H1 (cell line): ENCODE measurements around the gene FAM43B. TPM values are rescaled to one million over a fixed set of nuclear protein-coding genes. Genes with fewer than 3 reads are reported as not detected.

Experiments
- CTCF ChIA-PET: fragments of 300-600 bp; sonication (Branson Sonifier 250); formaldehyde crosslinking; loops from one replicate; lab custom pipeline; 2021; ENCODE audit not compliant: partially characterized antibody; lab: Charles Lee
- POLR2A ChIA-PET: fragments of 300-600 bp; sonication (Branson Sonifier 250); formaldehyde crosslinking; loops from one replicate; lab custom pipeline; 2021; ENCODE audit warnings: inconsistent platforms; ENCODE audit not compliant: partially characterized antibody; lab: Charles Lee
- DNase-seq, 2 experiments: peaks; one replicate each; pipeline versions ENCODE4 v3.0.0 to v3.0.0-alpha.2; 2010 to 2022; ENCODE audit warnings: low spot score in 2 of 2, low read depth in 1 of 2, mixed read lengths in 1 of 2
- FAIRE-seq: peaks from 2 replicates; lab custom pipeline; 2011; peaks lifted over from hg19 to GRCh38; lab: Jason Lieb, UNC
- H2AFZ ChIP-seq: 2 replicates; pipeline ENCODE4 v1.8.1; 2012; ENCODE audit warnings: low read length, inconsistent platforms
- H2AK5ac ChIP-seq: 2 replicates; pipeline ENCODE4 v1.6.1; 2013; ENCODE audit warnings: low read depth, low read length
- H2BK120ac ChIP-seq: replicated peaks from 2 replicates; pipeline ENCODE3; 2013; ENCODE audit warnings: low read depth, low read length, inconsistent platforms
- H2BK12ac ChIP-seq: 2 replicates; pipeline ENCODE4 v1.6.1; 2013; ENCODE audit warnings: low read depth, low read length
- H2BK15ac ChIP-seq: 2 replicates; pipeline ENCODE4 v1.6.1; 2013; ENCODE audit warnings: low read length
- H2BK20ac ChIP-seq: 2 replicates; pipeline ENCODE4 v1.6.1; 2013; ENCODE audit warnings: low read length
- H2BK5ac ChIP-seq: 2 replicates; pipeline ENCODE4 v1.6.1; 2013; ENCODE audit warnings: low read depth, low read length
- H3K14ac ChIP-seq: 2 replicates; pipeline ENCODE4 v1.6.1; 2013; ENCODE audit warnings: inconsistent platforms; ENCODE audit not compliant: insufficient read length
- H3K18ac ChIP-seq: 2 replicates; pipeline ENCODE4 v1.6.1; 2013; ENCODE audit warnings: low read length; ENCODE audit errors: extremely low read depth
- H3K23ac ChIP-seq: 2 replicates; pipeline ENCODE4 v1.6.1; 2013; ENCODE audit warnings: inconsistent platforms; ENCODE audit not compliant: insufficient read length
- H3K23me2 ChIP-seq: 2 replicates; pipeline ENCODE4 v1.6.1; 2013; ENCODE audit warnings: low read depth, low read length
- H3K27ac ChIP-seq: 2 replicates; pipeline ENCODE4 v1.6.1; 2011; ENCODE audit warnings: low read depth, low read length, inconsistent platforms
- H3K27me3 ChIP-seq, 4 experiments: replicated peaks in 1 of 4; 1 replicate in 1 of 4; 2 replicates in 3 of 4; pipeline versions ENCODE4 v1.6.1 to v1.8.1; 2011 to 2013; ENCODE audit warnings: low read length in 3 of 4, mild to moderate bottlenecking in 3 of 4, inconsistent platforms in 2 of 4, mixed read lengths in 2 of 4, moderate library complexity in 1 of 4; ENCODE audit not compliant: control insufficient read depth in 3 of 4, insufficient read depth in 3 of 4; ENCODE audit errors: extremely low read depth in 1 of 4
- H3K36me3 ChIP-seq, 4 experiments: 2 replicates each; pipeline versions ENCODE4 v1.6.1 to v1.8.1; 2011 to 2013; ENCODE audit warnings: mild to moderate bottlenecking in 4 of 4, low read length in 3 of 4, moderate library complexity in 2 of 4, control low read depth in 1 of 4, inconsistent platforms in 1 of 4; ENCODE audit not compliant: insufficient read depth in 4 of 4, control insufficient read depth in 2 of 4
- H3K4ac ChIP-seq: replicated peaks from 2 replicates; pipeline ENCODE3; 2013; ENCODE audit warnings: low read length, low read depth, mixed read lengths, inconsistent platforms; ENCODE audit not compliant: insufficient read length
- H3K4me1 ChIP-seq, 4 experiments: replicated peaks in 1 of 4; 1 replicate in 1 of 4; 2 replicates in 3 of 4; pipeline versions ENCODE4 v1.6.1 to v1.8.1; 2011 to 2013; ENCODE audit warnings: low read length in 3 of 4, inconsistent platforms in 2 of 4, mixed read lengths in 1 of 4; ENCODE audit not compliant: insufficient read depth in 4 of 4, control insufficient read depth in 3 of 4
- H3K4me2 ChIP-seq, 2 experiments: 2 replicates each; pipeline versions ENCODE4 v1.6.1 to v1.8.1; 2011 to 2013; ENCODE audit warnings: low read depth in 2 of 2, low read length in 2 of 2, control low read depth in 1 of 2, inconsistent platforms in 1 of 2, mild to moderate bottlenecking in 1 of 2; ENCODE audit not compliant: insufficient read depth in 1 of 2
- H3K4me3 ChIP-seq, 4 experiments: fragments of 200-600, 300-600 bp in 1 of 4; sonication (generic), shearing (Covaris generic), sonication (Bioruptor Twin) in 1 of 4; 2 replicates each; pipeline versions ENCODE4 v1.5.1 to v1.8.1; 2011 to 2016; ENCODE audit warnings: low read length in 4 of 4, low read depth in 3 of 4, control low read depth in 2 of 4, inconsistent platforms in 2 of 4, mild to moderate bottlenecking in 2 of 4, mixed read lengths in 1 of 4, moderate library complexity in 1 of 4; ENCODE audit not compliant: insufficient read depth in 2 of 4; ENCODE audit errors: extremely low read depth in 1 of 4
- H3K56ac ChIP-seq: replicated peaks from 2 replicates; pipeline ENCODE3; 2013; ENCODE audit warnings: low read depth, mild to moderate bottlenecking, mixed read lengths, low read length, inconsistent platforms; ENCODE audit not compliant: insufficient read length
- H3K79me1 ChIP-seq: 2 replicates; pipeline ENCODE4 v1.6.1; 2013; ENCODE audit warnings: low read depth, low read length, control low read depth
- H3K79me2 ChIP-seq, 2 experiments: 2 replicates each; pipeline versions ENCODE4 v1.6.1 to v1.8.1; 2012 to 2013; ENCODE audit warnings: low read length in 2 of 2, mild to moderate bottlenecking in 2 of 2, inconsistent platforms in 1 of 2; ENCODE audit not compliant: insufficient read depth in 2 of 2, control insufficient read depth in 1 of 2
- H3K9ac ChIP-seq, 4 experiments: replicated peaks in 1 of 4; 1 replicate in 1 of 4; 2 replicates in 3 of 4; pipeline versions ENCODE4 v1.6.1 to v1.8.1; 2011 to 2013; ENCODE audit warnings: low read depth in 3 of 4, low read length in 3 of 4, control low read depth in 2 of 4, mild to moderate bottlenecking in 2 of 4, moderate library complexity in 2 of 4, inconsistent platforms in 1 of 4; ENCODE audit errors: extremely low read depth in 1 of 4
- H3K9me3 ChIP-seq, 2 experiments: 2 replicates each; pipeline versions ENCODE4 v1.6.1 to v1.8.1; 2012 to 2013; ENCODE audit warnings: mild to moderate bottlenecking in 2 of 2, moderate library complexity in 2 of 2, control low read depth in 1 of 2, inconsistent platforms in 1 of 2, low read depth in 1 of 2, low read length in 1 of 2, mixed read lengths in 1 of 2; ENCODE audit not compliant: insufficient read depth in 2 of 2
- H4K20me1 ChIP-seq, 2 experiments: replicated peaks in 1 of 2; 2 replicates each; pipeline versions ENCODE3 to v1.8.1; 2011 to 2013; ENCODE audit warnings: inconsistent platforms in 2 of 2, low read length in 2 of 2, mild to moderate bottlenecking in 1 of 2; ENCODE audit not compliant: insufficient read depth in 2 of 2, control insufficient read depth in 1 of 2
- H4K5ac ChIP-seq: 2 replicates; pipeline ENCODE4 v1.6.1; 2013; ENCODE audit warnings: low read length, low read depth, mixed read lengths, inconsistent platforms; ENCODE audit not compliant: insufficient read length
- H4K8ac ChIP-seq: 2 replicates; pipeline ENCODE4 v1.8.0; 2013; ENCODE audit warnings: mild to moderate bottlenecking, moderate library complexity, low read length, inconsistent platforms; ENCODE audit not compliant: insufficient read depth; ENCODE audit errors: extremely low read depth
- H4K91ac ChIP-seq: replicated peaks from 2 replicates; pipeline ENCODE3; 2013; ENCODE audit warnings: low read length, mixed read lengths, inconsistent platforms; ENCODE audit not compliant: insufficient read length
- BCL11A ChIP-seq, 2 experiments: IDR thresholded peaks; one replicate each; pipeline ENCODE4 v1.6.1; 2011; ENCODE audit warnings: low read depth in 2 of 2, low read length in 2 of 2, mild to moderate bottlenecking in 2 of 2
- CBX5 ChIP-seq: fragments of 300-800, 300-1000 bp; sonication (generic); IDR thresholded peaks from 2 replicates; pipeline ENCODE4 v1.7.1; 2016; ENCODE audit warnings: antibody characterized with exemption, low read length, low read depth
- CHD1 ChIP-seq: IDR thresholded peaks from 2 replicates; pipeline ENCODE4 v1.6.1; 2012; ENCODE audit warnings: low read depth, low read length, improper control_type of control experiment
- FOSL1 ChIP-seq: IDR thresholded peaks from 2 replicates; pipeline ENCODE4 v1.6.1; 2011; ENCODE audit warnings: mild to moderate bottlenecking, low read depth, low read length, moderate library complexity; ENCODE audit not compliant: insufficient read depth
- GTF2F1 ChIP-seq: IDR thresholded peaks from 2 replicates; pipeline ENCODE4 v1.6.1; 2012; ENCODE audit warnings: low read depth, low read length, improper control_type of control experiment, borderline replicate concordance
- MAFK ChIP-seq: IDR thresholded peaks from 2 replicates; pipeline ENCODE4 v1.6.1; 2012; ENCODE audit warnings: low read depth, mild to moderate bottlenecking, improper control_type of control experiment, low read length
- RBBP5 ChIP-seq: IDR thresholded peaks from 2 replicates; pipeline ENCODE4 v1.7.1; 2012; ENCODE audit warnings: low read depth, mild to moderate bottlenecking, inconsistent platforms, low read length, moderate library complexity, borderline replicate concordance
- SP2 ChIP-seq: IDR thresholded peaks from 2 replicates; pipeline ENCODE4 v1.6.1; 2012; ENCODE audit warnings: mild to moderate bottlenecking, low read length, inconsistent platforms
- TAF7 ChIP-seq: optimal IDR thresholded peaks from 2 replicates; pipeline ENCODE3; 2011; ENCODE audit warnings: low read depth, mild to moderate bottlenecking, inconsistent platforms, low read length, moderate library complexity, borderline replicate concordance
- YY1 ChIP-seq: IDR thresholded peaks from 2 replicates; pipeline ENCODE4 v1.6.1; 2011; ENCODE audit warnings: low read depth, mild to moderate bottlenecking, low read length
- WGBS, 2 experiments: shearing (Covaris generic) in 1 of 2; methylation state at CpG; one replicate each; pipeline versions ENCODE4 v1.1.6 to v1.1.7; 2013 to 2015; ENCODE audit warnings: low lambda C conversion rate in 2 of 2, mixed read lengths in 2 of 2, inconsistent platforms in 1 of 2, low coverage in 1 of 2, missing lambda C conversion rate in 1 of 2; ENCODE audit not compliant: insufficient replicate concordance in 2 of 2, insufficient coverage in 1 of 2, insufficient read length in 1 of 2; ENCODE audit errors: extremely low coverage in 1 of 2, missing lambda C conversion rate in 1 of 2; 5-methylcytosine and 5-hydroxymethylcytosine counted together
- polyA plus RNA-seq, 7 experiments: library from polyadenylated mRNA; depleted of rRNA in 3 of 7; stranded (reverse) in 5 of 7; unstranded in 2 of 7; fragments of >200 nt in 5 of 7; fragments of 200-250 nt in 2 of 7; gene quantifications; 1 replicate in 5 of 7; 2 replicates in 1 of 7; 4 replicates in 1 of 7; pipeline versions ENCODE4 v1.2.1 to v1.2.3, GENCODE V29; 2011 to 2013; ENCODE audit warnings: missing spikeins in 2 of 7, mixed read lengths in 2 of 7
- total RNA-seq: library from RNA; stranded (reverse); fragmentation: NEBNext Ultra II Directional; extraction: Animal tissue kit (Norgen Biotek cat#: 25700); gene quantifications from 2 replicates; pipeline ENCODE4 v1.2.1, GENCODE V29; 2021

The FAM43B gene
- total and polyA plus RNA-seq, 2 of the 8 experiments (the other 6 are each of a cell fraction or from before 2014, with no cell fraction given) = 0.88 to 2.2 TPM

GRCh38 chr1:20511518-20512428 lies 40.6 kb upstream of the FAM43B start:
- Histone ChIP-seq H2BK20ac (no peak overlapping the region), H4K91ac (no peak overlapping the region), H3K79me1 (no peaks in the 10 kb centered on the region), H3K79me2 (peaks cover 0 to 8% of the 10 kb centered on the region in 2 experiments; a peak in 3 of 4 replicates), H2BK12ac (no peak overlapping the region), H3K56ac (no peak overlapping the region), H3K23me2 (no peaks in the 10 kb centered on the region; the same call in 1 of the 2 replicates), H2BK15ac (no peak overlapping the region), H3K9me3 (no peaks in the 10 kb centered on the region), H4K20me1 (no peaks in the 10 kb centered on the region), H3K9ac (no peak overlapping the region), H4K5ac (no peak overlapping the region), H2AFZ (no peak overlapping the region), H3K27me3 (peaks cover 0 to 3% (median 1%) of the 10 kb centered on the region in 4 experiments; a peak in 3 of 7 replicates), H3K36me3 (no peaks in the 10 kb centered on the region), H2BK120ac (no peak overlapping the region), H3K4me2 (no peak overlapping the region), H2AK5ac (no peak overlapping the region), H3K4me1 (peaks cover 0 to 3% (median 2%) of the 10 kb centered on the region in 4 experiments; a peak in 2 of 7 replicates), H3K4me3 (no peak overlapping the region), H4K8ac (no peak overlapping the region), H3K4ac (no peak overlapping the region), H3K18ac (no peak overlapping the region), H3K14ac (no peak overlapping the region), H3K23ac (no peak overlapping the region), H2BK5ac (no peak overlapping the region), H3K27ac (no peak overlapping the region)
- ChIA-PET CTCF (interaction anchor here (1.1 to 1.7 kb wide), 3 partner anchors 11 to 150 kb away, joined by 3 read pairs; partner anchors contain the start of gene DDOST), POLR2A (interaction anchor here (0.8 kb wide), 1 partner anchor 179 kb away, joined by 3 read pairs; no protein-coding TSS in a partner anchor)
- no peak for DNase-seq
- 80% methylated on average over 6 of the region's 6 CpGs; no CpG with 5 or more reads in 1 of the 2 experiments for WGBS, 2 experiments
- no peak for FAIRE-seq
- TF ChIP-seq BCL11A (IDR thresholded peaks at IDR 0.05; ENCODE audit: low read depth in 2 of 2, low read length in 2 of 2) = no peak
- no peak for TF ChIP-seq MAFK
- no peak for TF ChIP-seq RBBP5
- no peak for TF ChIP-seq YY1
- TF ChIP-seq CBX5 = no peak
- TF ChIP-seq SP2 = no peak
- TF ChIP-seq GTF2F1 = no peak
- no peak for TF ChIP-seq CHD1
- no peak for TF ChIP-seq TAF7
- TF ChIP-seq FOSL1 = no peak
